Measurements from ENCODE around the gene B4GAT1.

The B4GAT1 gene

DNA sequence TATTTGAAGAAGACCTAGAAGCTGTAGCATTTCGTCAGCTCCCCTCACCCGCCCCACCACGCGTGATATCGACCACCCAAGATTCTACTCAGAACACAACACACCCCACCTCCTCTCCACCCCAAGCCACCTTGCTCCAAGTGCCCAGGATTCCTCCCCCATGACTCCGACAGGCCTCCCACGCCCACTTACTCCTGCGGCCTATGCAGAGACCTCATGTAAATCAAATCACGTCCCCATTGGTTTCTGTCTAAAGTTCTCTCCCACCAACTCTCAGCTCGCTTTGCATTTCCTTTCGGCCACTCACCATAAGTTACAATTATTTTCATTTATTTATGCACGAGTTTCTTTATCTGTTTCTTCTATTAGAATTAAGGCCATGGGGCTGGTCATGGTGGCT lies 44.8 kb downstream of the B4GAT1 start:
- DNase-seq, result no peak

- DNase-seq, result peak; percentile 77 to 94
Observed at GRCh38 chr11:66299186-66299585, 48.2 kb downstream of the B4GAT1 start.

GRCh38 chr11:66297610-66298009 lies 49.8 kb downstream of the B4GAT1 start:
- no peak for DNase-seq

Measured in inflammatory macrophage (primary cell).